IPS-20b (cell line): ENCODE data around the gene DHTKD1.
"Not testable (repeated sequence)": the region's sequence is repeated elsewhere in the genome, so short reads cannot be mapped to it uniquely, and the experiment has no call there.

Experiments used
- H3K27ac ChIP-seq: one replicate; pipeline ENCODE4 v1.5.1; 2013; ENCODE audit warnings: low read length
- H3K27me3 ChIP-seq: 2 replicates; pipeline ENCODE4 v1.6.1; 2013; ENCODE audit warnings: mild to moderate bottlenecking, low read length, inconsistent platforms; ENCODE audit not compliant: insufficient read depth
- H3K36me3 ChIP-seq: 2 replicates; pipeline ENCODE4 v1.6.1; 2013; ENCODE audit warnings: low read depth, mild to moderate bottlenecking, inconsistent platforms, low read length, moderate library complexity; ENCODE audit not compliant: insufficient read depth
- H3K4me1 ChIP-seq: 2 replicates; pipeline ENCODE4 v1.6.1; 2013; ENCODE audit warnings: mild to moderate bottlenecking, control low read depth, inconsistent platforms, low read length, moderate library complexity; ENCODE audit not compliant: insufficient read depth
- H3K4me3 ChIP-seq: 2 replicates; pipeline ENCODE4 v1.5.1; 2013; ENCODE audit warnings: mild to moderate bottlenecking, low read length, inconsistent platforms
- H3K9ac ChIP-seq: 2 replicates; pipeline ENCODE4 v1.6.1; 2013; ENCODE audit warnings: low read depth, mild to moderate bottlenecking, inconsistent platforms, low read length, moderate library complexity
- H3K9me3 ChIP-seq: 2 replicates; pipeline ENCODE4 v1.6.1; 2013; ENCODE audit warnings: mild to moderate bottlenecking, low read depth, low read length, inconsistent platforms; ENCODE audit not compliant: insufficient read depth

Gene DHTKD1

DNA sequence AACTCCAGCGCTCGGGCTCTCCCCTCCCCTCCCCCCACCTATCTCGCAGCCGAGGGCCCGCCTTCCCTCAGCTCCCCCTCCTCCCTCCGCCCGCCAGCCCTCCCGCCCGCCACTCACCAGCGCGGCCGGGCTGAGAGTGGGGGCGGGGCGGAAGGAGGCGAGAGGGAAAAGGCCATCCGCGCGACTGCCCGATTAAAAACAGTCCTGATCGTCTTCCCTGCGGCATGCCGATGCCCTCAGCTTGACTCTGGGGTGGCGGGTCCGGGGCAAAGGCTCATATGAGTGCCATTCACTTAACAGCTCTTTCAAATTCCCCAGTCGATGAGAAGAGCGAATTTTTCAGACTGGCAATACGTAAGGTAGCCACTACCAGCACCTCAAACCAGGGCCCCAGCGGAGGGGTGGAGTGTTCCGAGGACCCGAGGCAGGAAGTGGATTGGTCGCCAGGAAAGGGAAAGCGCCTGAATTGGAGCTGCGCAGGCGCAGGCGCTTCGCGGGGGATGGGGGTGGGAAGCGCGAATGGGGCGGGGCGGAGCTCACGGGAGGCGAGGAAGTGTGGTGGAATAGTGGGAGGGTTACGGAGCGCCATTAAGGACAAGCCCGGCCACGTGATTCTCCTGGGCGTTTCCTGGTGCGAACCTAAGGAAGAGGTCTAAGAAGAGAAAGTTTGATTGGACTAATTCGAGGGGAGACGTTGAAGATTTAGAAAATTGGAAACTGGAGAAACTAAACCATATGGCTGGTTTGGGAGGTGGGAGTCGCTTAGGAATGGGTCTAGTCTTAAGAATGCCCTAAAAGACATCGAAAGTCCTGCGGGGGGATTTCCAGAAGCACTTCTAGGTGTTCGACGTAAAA lies 25.7 kb upstream of the DHTKD1 start, which contains the start of gene UPF2:
Gene UPF2, minus strand, starts transcription at position 13 of the 855 bp plus-strand sequence. CDS start 7,386 bp downstream, outside the sequence.
- Histone ChIP-seq H3K27ac (peak within 1 kb of the TSS; percentile 97), H3K4me3 (peak within 1 kb of the TSS; percentile 74), H3K36me3 (no peaks in the 10 kb centered on the region), H3K9me3 (no peaks in the 10 kb centered on the region), H3K9ac (peak within 1 kb of the TSS; percentile 98), H3K4me1 (peaks cover 3% of the 10 kb centered on the region; the same call in 1 of the 2 replicates), H3K27me3 (no peaks in the 10 kb centered on the region)

DNA sequence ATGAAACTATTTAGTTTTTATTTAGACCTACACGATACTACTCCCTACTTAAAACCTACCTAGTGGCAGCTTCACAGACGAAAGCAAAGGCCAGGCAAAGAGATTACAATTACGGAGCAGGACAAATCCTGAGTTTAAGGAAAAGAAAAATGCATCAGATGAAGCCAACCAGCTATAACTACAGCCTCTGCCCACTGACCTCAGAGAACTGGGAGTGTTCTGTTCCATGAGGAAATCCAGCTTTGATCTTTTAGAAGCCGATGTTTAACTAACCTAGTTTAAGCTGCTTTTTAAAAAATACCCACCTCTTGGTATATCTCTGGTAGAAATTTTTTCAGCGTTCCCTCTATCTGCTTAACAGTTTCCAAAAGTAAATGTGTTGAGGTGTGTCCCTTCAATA lies 23.2 kb upstream of the DHTKD1 start:
- Histone ChIP-seq H3K27me3 (no peaks in the 10 kb centered on the region), H3K27ac (no peak overlapping the region), H3K4me3 (no peak overlapping the region), H3K9ac (no peak overlapping the region), H3K36me3 (no peaks in the 10 kb centered on the region), H3K9me3 (no peaks in the 10 kb centered on the region), H3K4me1 (peaks cover 3% of the 10 kb centered on the region; the same call in 1 of the 2 replicates)

DNA sequence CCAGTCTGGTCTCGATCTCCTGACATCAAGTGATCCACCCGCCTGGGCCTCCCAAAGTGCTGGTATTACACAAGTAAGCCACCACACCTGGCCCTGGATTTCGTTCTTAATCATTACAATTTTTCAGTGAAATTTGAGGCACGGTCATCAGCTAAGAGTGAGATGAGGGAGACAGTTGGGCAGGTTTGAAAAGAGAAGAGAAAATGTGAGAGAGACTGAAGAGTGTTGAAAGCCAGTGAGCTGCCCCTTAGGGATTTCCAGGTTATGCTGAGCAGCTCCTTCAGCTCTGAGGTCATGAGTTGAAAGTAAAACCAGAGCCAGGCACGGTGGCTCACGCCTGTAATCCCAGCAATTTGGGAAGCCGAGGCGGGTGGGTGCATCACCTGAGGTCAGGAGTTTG lies 20.2 kb upstream of the DHTKD1 start:
- no peaks in the 10 kb centered on the region for H3K27me3 ChIP-seq
- no peaks in the 10 kb centered on the region for H3K36me3 ChIP-seq
- no peak overlapping the region for H3K27ac ChIP-seq
- no peak overlapping the region for H3K4me3 ChIP-seq
- no peaks in the 10 kb centered on the region for H3K9me3 ChIP-seq
- no peaks in the 10 kb centered on the region for H3K4me1 ChIP-seq
- H3K9ac ChIP-seq: no peak overlapping the region

DNA sequence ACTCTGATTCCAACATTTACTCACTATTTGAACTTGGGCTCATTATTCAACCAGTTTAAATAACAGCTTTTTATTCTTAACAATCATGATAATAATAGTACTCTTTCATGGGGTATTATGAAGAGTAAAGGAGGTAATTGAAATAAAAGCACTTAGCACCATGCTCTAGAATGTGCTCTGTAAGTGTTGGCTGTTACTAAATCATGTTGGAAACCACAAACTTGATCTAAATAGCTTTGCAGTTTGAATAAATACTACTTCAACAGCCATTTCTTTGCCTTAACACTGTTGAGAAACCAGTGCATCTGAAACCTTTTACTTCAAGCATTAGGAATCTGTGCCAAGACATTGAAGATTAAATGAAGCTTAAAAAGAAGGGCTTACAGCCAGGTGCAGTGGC lies 18.2 kb upstream of the DHTKD1 start:
- no peak overlapping the region for H3K27ac ChIP-seq
- no peaks in the 10 kb centered on the region for H3K27me3 ChIP-seq

DNA sequence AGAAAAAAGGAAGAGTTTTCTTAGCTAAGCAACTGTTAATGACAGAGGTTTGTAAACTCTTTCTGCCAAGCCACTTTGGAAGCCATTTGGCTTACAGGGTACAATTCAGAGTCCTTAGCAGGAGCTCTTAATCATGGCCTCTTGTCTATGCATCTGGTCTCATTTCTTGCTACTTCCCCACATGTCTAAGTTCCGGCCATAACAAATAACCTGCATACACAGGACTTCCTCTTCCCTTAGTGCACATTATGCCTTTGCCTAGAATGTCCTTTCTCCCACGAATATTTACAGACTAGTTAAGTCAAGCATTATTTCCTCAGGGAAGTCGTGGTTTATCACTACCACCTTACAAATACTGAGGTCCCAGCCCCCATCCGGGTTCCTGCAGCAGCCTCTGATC lies 17.5 kb upstream of the DHTKD1 start:
- Histone ChIP-seq H3K36me3 (no peaks in the 10 kb centered on the region), H3K4me1 (no peaks in the 10 kb centered on the region), H3K4me3 (no peak overlapping the region), H3K27me3 (no peaks in the 10 kb centered on the region), H3K9me3 (no peaks in the 10 kb centered on the region), H3K27ac (no peak overlapping the region), H3K9ac (no peak overlapping the region)

More for the DNA sequence above, 18.2 kb upstream of the DHTKD1 start:
- Histone ChIP-seq H3K4me1 (no peaks in the 10 kb centered on the region), H3K9ac (no peak overlapping the region), H3K9me3 (no peaks in the 10 kb centered on the region), H3K36me3 (no peaks in the 10 kb centered on the region), H3K4me3 (no peak overlapping the region)

DNA sequence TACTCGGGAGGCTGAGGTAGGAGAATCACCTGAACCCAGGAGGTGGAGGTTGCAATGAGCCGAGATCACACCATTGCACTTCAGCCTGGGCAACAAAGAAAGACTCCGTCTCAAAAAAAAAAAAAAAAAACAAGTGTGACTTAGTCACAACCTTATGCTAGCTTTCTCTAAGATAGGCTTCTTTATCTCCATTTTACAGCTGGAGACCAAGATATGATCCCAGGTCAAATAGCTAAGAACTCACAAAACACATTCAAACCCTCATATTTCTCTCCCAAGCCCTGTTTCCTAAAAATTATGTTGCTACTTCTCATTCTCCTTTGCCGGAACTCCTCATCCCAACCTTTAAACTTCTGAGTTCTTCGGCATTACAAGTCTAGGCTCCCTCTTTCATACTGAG lies 13.0 kb upstream of the DHTKD1 start:
- Histone ChIP-seq H3K36me3 (no peaks in the 10 kb centered on the region), H3K27me3 (no peaks in the 10 kb centered on the region)

DNA sequence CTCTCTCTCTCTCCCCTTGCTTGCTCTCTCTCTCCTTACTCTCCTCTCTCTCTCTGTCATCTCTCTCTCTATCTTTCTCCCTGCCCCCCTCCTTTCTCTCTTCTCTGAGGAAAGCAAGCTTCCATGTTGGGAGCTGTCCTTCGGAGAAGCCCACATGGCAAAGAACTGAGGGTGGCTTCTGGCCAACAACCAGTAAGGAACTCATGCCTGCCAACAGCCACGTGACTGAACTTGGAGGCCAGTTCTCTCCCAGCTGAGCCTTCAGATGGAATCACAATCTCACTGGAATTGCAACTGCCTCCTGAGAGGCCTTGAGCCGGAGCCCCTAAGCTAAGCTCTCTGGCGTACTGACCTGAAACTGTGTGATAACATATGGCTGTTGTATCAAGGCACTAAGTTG lies 12.0 kb upstream of the DHTKD1 start:
- Histone ChIP-seq H3K4me3 (no peak overlapping the region), H3K27me3 (no peaks in the 10 kb centered on the region), H3K27ac (no peak overlapping the region), H3K9me3 (no peaks in the 10 kb centered on the region), H3K36me3 (no peaks in the 10 kb centered on the region), H3K9ac (no peak overlapping the region), H3K4me1 (no peaks in the 10 kb centered on the region)

More for the DNA sequence above, 13.0 kb upstream of the DHTKD1 start:
- Histone ChIP-seq H3K4me3 (no peak overlapping the region), H3K9ac (no peak overlapping the region), H3K4me1 (no peaks in the 10 kb centered on the region), H3K27ac (no peak overlapping the region), H3K9me3 (no peaks in the 10 kb centered on the region)

DNA sequence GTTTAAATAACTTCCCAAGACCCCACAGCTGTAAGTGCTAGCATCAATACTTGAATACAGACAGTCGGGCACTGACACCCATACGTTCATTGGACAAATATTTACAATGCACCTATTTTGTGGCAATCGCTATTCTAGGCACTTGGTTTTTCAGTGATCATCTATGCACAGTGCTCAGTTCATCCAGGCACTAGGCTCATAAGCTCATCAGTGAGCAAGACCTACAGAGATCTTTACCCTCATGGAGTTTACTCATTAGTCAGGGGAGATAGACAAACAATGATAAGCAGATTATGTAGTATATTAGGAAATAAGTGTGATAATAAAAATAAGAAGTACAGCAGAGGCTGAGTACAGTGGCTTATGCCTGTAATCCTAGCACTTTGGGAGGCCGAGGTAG lies 7.6 kb upstream of the DHTKD1 start:
- H3K36me3 ChIP-seq: no peaks in the 10 kb centered on the region
- no peaks in the 10 kb centered on the region; the same call in 1 of the 2 replicates for H3K4me1 ChIP-seq
- no peaks in the 10 kb centered on the region for H3K27me3 ChIP-seq
- H3K4me3 ChIP-seq: no peak overlapping the region
- H3K27ac ChIP-seq: no peak overlapping the region
- H3K9ac ChIP-seq: no peak overlapping the region
- no peaks in the 10 kb centered on the region for H3K9me3 ChIP-seq

DNA sequence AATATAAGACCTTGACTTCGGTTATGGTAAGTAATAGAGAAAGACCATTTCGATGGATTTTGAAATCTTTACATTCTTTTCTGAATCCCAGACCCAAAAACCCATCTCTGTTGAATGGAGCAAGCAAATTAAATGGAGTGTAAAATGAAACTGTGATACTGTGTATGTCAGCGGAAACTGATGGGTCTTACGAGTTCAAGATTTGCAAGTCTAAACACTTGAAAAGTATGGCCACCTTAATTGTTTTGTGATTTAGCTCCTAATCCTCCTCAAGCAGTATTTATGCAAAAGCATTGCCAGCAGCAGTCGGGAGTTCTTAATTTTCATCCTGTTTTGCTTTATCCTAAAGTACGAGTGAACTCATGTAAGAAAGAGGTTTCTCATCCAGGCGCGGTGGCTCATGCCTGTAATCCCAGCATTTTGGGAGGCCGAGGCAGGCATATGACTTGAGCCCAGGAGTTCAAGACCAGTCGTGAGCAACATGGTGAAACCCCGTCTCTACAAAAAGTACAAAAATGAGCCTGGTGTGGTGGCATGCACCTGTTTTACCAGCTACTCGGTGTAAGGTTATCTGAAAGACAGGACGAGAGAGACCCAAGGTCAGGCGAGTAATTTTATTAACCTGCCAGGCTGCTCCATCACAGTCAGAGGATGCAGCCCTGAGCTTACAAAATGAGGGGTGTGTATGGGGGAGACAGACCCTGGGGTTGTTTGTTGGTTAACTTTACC lies 5.8 kb upstream of the DHTKD1 start:
- no peaks in the 10 kb centered on the region for H3K36me3 ChIP-seq
- H3K9me3 ChIP-seq: no peaks in the 10 kb centered on the region
- H3K4me1 ChIP-seq: no peaks in the 10 kb centered on the region; the same call in 1 of the 2 replicates
- H3K27ac ChIP-seq: no peak overlapping the region
- H3K27me3 ChIP-seq: no peaks in the 10 kb centered on the region
- H3K4me3 ChIP-seq: no peak overlapping the region
- no peak overlapping the region for H3K9ac ChIP-seq

DNA sequence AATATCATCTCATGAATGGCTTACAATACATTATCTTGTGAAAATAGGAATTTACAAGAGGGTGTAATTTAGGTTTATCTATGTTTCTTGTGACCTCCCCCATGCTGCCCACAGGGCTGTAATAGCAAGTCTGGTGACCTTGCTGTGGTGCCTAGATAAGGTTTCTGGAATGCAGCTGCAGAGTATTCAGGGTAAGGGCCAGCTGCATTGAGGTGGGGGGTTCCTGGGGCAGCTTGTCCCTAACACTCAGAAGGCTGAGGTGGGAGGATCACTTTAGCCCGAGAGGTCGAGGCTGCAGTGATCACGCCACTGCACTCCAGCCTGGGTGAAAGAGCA lies 5.3 kb upstream of the DHTKD1 start:
- H3K9me3 ChIP-seq: no peaks in the 10 kb centered on the region
- no peak overlapping the region for H3K4me3 ChIP-seq
- no peak overlapping the region for H3K27ac ChIP-seq
- H3K4me1 ChIP-seq: no peaks in the 10 kb centered on the region; the same call in 1 of the 2 replicates
- no peak overlapping the region for H3K9ac ChIP-seq
- H3K36me3 ChIP-seq: no peaks in the 10 kb centered on the region
- H3K27me3 ChIP-seq: no peaks in the 10 kb centered on the region

DNA sequence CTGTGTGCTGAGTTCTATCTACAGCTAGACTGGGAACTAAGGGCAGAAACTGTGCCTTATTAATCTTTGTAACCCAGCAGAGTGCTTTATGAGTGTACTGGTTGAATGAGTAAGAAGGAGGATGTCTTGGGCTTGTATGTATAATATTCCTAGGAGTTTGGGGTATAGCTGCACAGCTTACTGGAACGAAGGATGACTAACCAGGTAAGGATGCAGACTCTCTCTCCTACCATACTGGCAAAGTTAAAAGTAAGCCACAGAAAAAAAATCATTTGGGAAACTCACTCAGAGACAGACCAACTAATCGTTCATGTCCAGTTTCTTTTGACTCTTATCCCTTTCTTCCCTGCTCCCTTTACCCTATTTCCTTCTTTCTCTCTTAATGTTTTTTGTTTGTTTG lies 1.4 kb upstream of the DHTKD1 start:
- no peak overlapping the region for H3K9ac ChIP-seq
- no peaks in the 10 kb centered on the region for H3K36me3 ChIP-seq
- no peaks in the 10 kb centered on the region for H3K27me3 ChIP-seq
- no peak overlapping the region for H3K27ac ChIP-seq
- H3K9me3 ChIP-seq: no peaks in the 10 kb centered on the region
- H3K4me1 ChIP-seq: no peaks in the 10 kb centered on the region; the same call in 1 of the 2 replicates
- H3K4me3 ChIP-seq: no peak overlapping the region

DNA sequence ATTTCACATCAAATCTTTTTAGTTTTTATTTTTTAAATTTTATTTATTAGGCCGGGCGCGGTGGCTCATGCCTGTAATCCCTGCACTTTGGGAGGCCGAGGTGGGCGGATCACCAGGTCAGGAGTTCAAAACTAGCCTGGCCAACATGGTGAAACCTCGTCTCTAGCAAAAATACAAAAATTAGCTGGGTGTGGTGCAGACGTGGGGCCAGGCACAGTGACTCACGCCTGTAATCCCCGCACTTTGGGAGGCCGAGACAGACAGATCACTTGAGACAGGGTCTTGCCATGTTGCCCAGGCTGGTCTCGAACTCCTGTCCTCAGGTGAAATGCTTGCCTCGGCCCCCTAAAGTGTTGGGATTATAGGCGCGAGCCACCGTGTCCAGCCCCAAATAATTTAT lies 2.7 kb downstream of the DHTKD1 start:
- not testable (repeated sequence) for H3K9me3 ChIP-seq, H3K9ac ChIP-seq, H3K27me3 ChIP-seq, H3K27ac ChIP-seq, H3K4me1 ChIP-seq, H3K36me3 ChIP-seq, H3K4me3 ChIP-seq
